Measurements from ENCODE around the gene MPP2.
"Not testable (repeated sequence)": the region's sequence is repeated elsewhere in the genome, so short reads cannot be mapped to it uniquely, and the experiment has no call there.

Gene MPP2

GRCh38 chr17:43901861-43902589 lies 5.3 kb downstream of the MPP2 start:
- no peak for DNase-seq (ENCODE audit: low spot score)

- DNase-seq (ENCODE audit: low spot score): no peak
Observed at GRCh38 chr17:43900858-43901754, 6.2 kb downstream of the MPP2 start.

GRCh38 chr17:43900183-43900857 lies 7.0 kb downstream of the MPP2 start:
- DNase-seq (ENCODE audit: low spot score): peak; percentile 84

- no peak for DNase-seq (ENCODE audit: low spot score)
Observed at GRCh38 chr17:43898446-43898845, 8.9 kb downstream of the MPP2 start.

- DNase-seq (ENCODE audit: low spot score): no peak
Observed at GRCh38 chr17:43897831-43898230, 9.5 kb downstream of the MPP2 start.

GRCh38 chr17:43894494-43894893 lies 12.8 kb downstream of the MPP2 start:
- not testable (repeated sequence) for DNase-seq (ENCODE audit: low spot score)

GRCh38 chr17:43892647-43892952 lies 14.7 kb downstream of the MPP2 start:
- DNase-seq (ENCODE audit: low spot score): no peak

- DNase-seq (ENCODE audit: low spot score): no peak
Observed at GRCh38 chr17:43891851-43892646, 15.3 kb downstream of the MPP2 start.

GRCh38 chr17:43890240-43890639 lies 17.1 kb downstream of the MPP2 start:
- no peak for DNase-seq (ENCODE audit: low spot score)

GRCh38 chr17:43888548-43888947 lies 18.8 kb downstream of the MPP2 start:
- no peak for DNase-seq (ENCODE audit: low spot score)

- no peak for DNase-seq (ENCODE audit: low spot score)
Observed at GRCh38 chr17:43882761-43883415, 24.4 kb downstream of the MPP2 start.

GRCh38 chr17:43881758-43882505 lies 25.4 kb downstream of the MPP2 start:
- DNase-seq (ENCODE audit: low spot score): no peak

- no peak for DNase-seq (ENCODE audit: low spot score)
Observed at GRCh38 chr17:43881181-43881580, 26.2 kb downstream of the MPP2 start.

- peak; percentile 50 for DNase-seq (ENCODE audit: low spot score)
Observed at GRCh38 chr17:43880420-43880991, 26.8 kb downstream of the MPP2 start.

GRCh38 chr17:43879723-43880419 lies 27.5 kb downstream of the MPP2 start:
- no peak for DNase-seq (ENCODE audit: low spot score)

- peak; percentile 54 for DNase-seq (ENCODE audit: low spot score)
Observed at GRCh38 chr17:43878260-43879175, 28.8 kb downstream of the MPP2 start.

- no peak for DNase-seq (ENCODE audit: low spot score)
Observed at GRCh38 chr17:43877451-43878155, 29.7 kb downstream of the MPP2 start.

- no peak for DNase-seq (ENCODE audit: low spot score)
Observed at GRCh38 chr17:43877031-43877430, 30.3 kb downstream of the MPP2 start.
